GM19238 (cell line): ENCODE data around the gene GPC5.
"Not testable (repeated sequence)": the region's sequence is repeated elsewhere in the genome, so short reads cannot be mapped to it uniquely, and the experiment has no call there.

Source experiments
- DNase-seq: peaks from one replicate; pipeline ENCODE4 v3.0.0; 2011; ENCODE audit warnings: low spot score; ENCODE audit not compliant: insufficient read length

GPC5 gene

GRCh38 chr13:92518622-92519021 lies 1120.2 kb downstream of the GPC5 start:
- DNase-seq = not testable (repeated sequence)

- no peak for DNase-seq
These were observed 1131.9 kb downstream of the GPC5 start for GRCh38 chr13:92530364-92530763.

- DNase-seq = no peak
These were observed 1137.0 kb downstream of the GPC5 start for GRCh38 chr13:92535222-92536006.

- no peak for DNase-seq
These were observed 1139.0 kb downstream of the GPC5 start for GRCh38 chr13:92537471-92537870.

GRCh38 chr13:92538164-92538563 lies 1139.7 kb downstream of the GPC5 start:
- DNase-seq = no peak

- not testable (repeated sequence) for DNase-seq
These were observed 1140.7 kb downstream of the GPC5 start for GRCh38 chr13:92539148-92539547.

- DNase-seq = no peak
These were observed 1148.8 kb downstream of the GPC5 start for GRCh38 chr13:92547266-92547665.

- no peak for DNase-seq
These were observed 1150.9 kb downstream of the GPC5 start for GRCh38 chr13:92549276-92549675.

- no peak for DNase-seq
These were observed 1155.2 kb downstream of the GPC5 start for GRCh38 chr13:92553470-92554114.

GRCh38 chr13:92560883-92561282 lies 1162.5 kb downstream of the GPC5 start:
- no peak for DNase-seq

- DNase-seq = no peak
These were observed 1166.5 kb downstream of the GPC5 start for GRCh38 chr13:92564942-92565341.

GRCh38 chr13:92566767-92567166 lies 1168.3 kb downstream of the GPC5 start:
- DNase-seq = no peak

GRCh38 chr13:92572190-92572589 lies 1173.8 kb downstream of the GPC5 start:
- DNase-seq = no peak

GRCh38 chr13:92573467-92574057 lies 1175.1 kb downstream of the GPC5 start:
- DNase-seq = no peak

- no peak for DNase-seq
These were observed 1176.1 kb downstream of the GPC5 start for GRCh38 chr13:92574499-92574898.

GRCh38 chr13:92575777-92576176 lies 1177.4 kb downstream of the GPC5 start:
- DNase-seq = no peak

GRCh38 chr13:92578358-92578757 lies 1179.9 kb downstream of the GPC5 start:
- no peak for DNase-seq

- DNase-seq = no peak
These were observed 1191.5 kb downstream of the GPC5 start for GRCh38 chr13:92589955-92590354.

- DNase-seq = no peak
These were observed 1192.1 kb downstream of the GPC5 start for GRCh38 chr13:92590503-92590908.

- DNase-seq = no peak
These were observed 1192.7 kb downstream of the GPC5 start for GRCh38 chr13:92591117-92591516.

GRCh38 chr13:92592757-92593156 lies 1194.3 kb downstream of the GPC5 start:
- no peak for DNase-seq

GRCh38 chr13:92602560-92602959 lies 1204.1 kb downstream of the GPC5 start:
- no peak for DNase-seq

GRCh38 chr13:92609376-92609775 lies 1211.0 kb downstream of the GPC5 start:
- DNase-seq = no peak
